ENCODE data around the gene PAK1. TPM values are rescaled to one million over a fixed set of nuclear protein-coding genes. Genes with fewer than 3 reads are reported as not detected.

The PAK1 gene
- total RNA-seq, 4 donors from 2014 or later = 27.8 to 44.3 (median 36.2) TPM

DNA sequence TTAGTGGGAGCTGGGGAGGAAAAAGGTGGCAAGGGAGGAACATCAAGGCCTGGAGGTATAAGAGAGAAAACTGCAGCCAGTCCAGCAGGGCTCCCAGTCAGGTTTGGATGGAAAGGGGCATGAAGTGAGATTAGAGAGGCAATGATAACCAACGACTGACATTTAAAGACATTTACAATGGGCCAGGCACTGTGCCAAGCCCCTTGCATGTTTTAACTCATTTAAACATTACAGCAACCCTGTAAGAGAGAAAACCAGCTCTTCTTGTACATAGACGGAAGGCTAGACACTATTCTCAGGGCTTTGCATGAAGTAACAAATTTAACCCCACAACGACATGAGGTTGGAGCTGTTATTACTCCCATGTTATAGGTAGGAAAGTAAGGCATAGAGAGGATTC is 32.1 kb upstream of the PAK1 start:
- H3K36me3 ChIP-seq = no peaks in the 10 kb centered on the region
- DNase-seq (ENCODE audit: extremely low spot score) = no peak
- WGBS = 72% methylated on average over 3 of the region's 3 CpGs
- TF ChIP-seq EP300 (IDR thresholded peaks at IDR 0.05) (no peak), POLR2AphosphoS5 (IDR thresholded peaks at IDR 0.05) (no peak), POLR2A (IDR thresholded peaks at IDR 0.05; ENCODE audit: low read depth) (no peak)
- TF ChIP-seq, protein P1, sequence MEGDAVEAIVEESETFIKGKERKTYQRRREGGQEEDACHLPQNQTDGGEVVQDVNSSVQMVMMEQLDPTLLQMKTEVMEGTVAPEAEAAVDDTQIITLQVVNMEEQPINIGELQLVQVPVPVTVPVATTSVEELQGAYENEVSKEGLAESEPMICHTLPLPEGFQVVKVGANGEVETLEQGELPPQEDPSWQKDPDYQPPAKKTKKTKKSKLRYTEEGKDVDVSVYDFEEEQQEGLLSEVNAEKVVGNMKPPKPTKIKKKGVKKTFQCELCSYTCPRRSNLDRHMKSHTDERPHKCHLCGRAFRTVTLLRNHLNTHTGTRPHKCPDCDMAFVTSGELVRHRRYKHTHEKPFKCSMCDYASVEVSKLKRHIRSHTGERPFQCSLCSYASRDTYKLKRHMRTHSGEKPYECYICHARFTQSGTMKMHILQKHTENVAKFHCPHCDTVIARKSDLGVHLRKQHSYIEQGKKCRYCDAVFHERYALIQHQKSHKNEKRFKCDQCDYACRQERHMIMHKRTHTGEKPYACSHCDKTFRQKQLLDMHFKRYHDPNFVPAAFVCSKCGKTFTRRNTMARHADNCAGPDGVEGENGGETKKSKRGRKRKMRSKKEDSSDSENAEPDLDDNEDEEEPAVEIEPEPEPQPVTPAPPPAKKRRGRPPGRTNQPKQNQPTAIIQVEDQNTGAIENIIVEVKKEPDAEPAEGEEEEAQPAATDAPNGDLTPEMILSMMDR (IDR thresholded peaks at IDR 0.05) = no peak
- no peak overlapping the region for H3K4me3 ChIP-seq
- H3K9me3 ChIP-seq = no peaks in the 10 kb centered on the region
- intact Hi-C loops (cut with DNase I) = no loop called here
- H3K27ac ChIP-seq (replicated peaks in 1 of 4) = no peak overlapping the region
- H3K27me3 ChIP-seq = no peaks in the 10 kb centered on the region
- H3K4me1 ChIP-seq = no peaks in the 10 kb centered on the region

DNA sequence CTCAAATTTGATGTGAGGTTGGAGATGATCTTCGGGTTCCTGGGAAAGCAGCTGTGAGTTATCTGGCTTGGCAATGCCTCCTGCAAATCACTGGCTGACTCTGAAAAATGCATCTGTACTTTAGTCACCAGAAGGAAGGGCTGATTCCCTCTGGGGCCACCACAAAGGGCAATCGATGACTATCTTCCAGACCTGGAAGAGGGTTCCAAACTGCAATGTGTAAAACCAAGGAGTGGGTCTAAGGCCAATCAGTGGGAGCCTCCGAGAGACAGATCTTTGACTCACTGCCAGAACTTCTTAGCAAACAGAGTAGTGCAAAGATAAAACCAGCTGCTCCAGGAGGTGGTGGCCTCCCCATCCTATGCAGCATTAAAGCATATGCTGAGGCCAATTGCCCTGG is 29.1 kb upstream of the PAK1 start:
- DNase-seq (ENCODE audit: extremely low spot score) = no peak
- TF ChIP-seq POLR2AphosphoS5 (IDR thresholded peaks at IDR 0.05) = no peak
- TF ChIP-seq EP300 (IDR thresholded peaks at IDR 0.05) = no peak
- TF ChIP-seq, protein P1 (IDR thresholded peaks at IDR 0.05) = no peak
- no peak for TF ChIP-seq POLR2A (IDR thresholded peaks at IDR 0.05; ENCODE audit: low read depth)
- Histone ChIP-seq H3K4me3 (no peak overlapping the region), H3K4me1 (no peaks in the 10 kb centered on the region), H3K27ac (replicated peaks in 1 of 4) (no peak overlapping the region), H3K9me3 (no peaks in the 10 kb centered on the region), H3K36me3 (no peaks in the 10 kb centered on the region), H3K27me3 (no peaks in the 10 kb centered on the region)
- 36% methylated on average over 3 of the region's 3 CpGs for WGBS
- intact Hi-C loops (cut with DNase I) = no loop called here

DNA sequence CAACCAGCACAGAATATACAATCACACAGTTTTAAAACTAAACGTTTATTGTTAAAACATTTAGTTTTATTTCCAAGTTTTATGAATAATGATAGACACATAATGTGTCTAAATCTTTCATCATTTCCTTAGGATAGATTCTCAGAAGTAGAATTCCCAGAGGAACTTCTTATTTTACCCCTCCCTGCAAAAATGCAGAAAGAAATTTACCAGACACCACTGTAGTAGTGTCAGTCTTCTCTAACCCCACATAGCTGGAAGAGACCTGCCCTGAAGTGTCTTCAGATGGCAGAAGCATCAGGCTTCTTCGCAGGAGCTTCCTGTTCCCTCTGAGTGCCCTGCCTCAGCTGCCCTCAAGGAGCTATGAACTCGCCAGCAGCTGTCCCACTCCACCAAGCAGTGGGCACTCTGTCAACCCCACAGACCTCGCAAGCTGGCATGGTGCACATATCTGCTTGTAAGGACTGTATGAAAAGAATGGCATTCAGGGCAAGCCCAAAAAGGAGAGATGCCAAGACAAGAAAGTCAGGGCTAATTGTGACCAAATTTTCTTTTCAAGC is 28.5 kb upstream of the PAK1 start:
- no peaks in the 10 kb centered on the region for H3K27me3 ChIP-seq
- no peak for DNase-seq (ENCODE audit: extremely low spot score)
- H3K4me1 ChIP-seq = no peaks in the 10 kb centered on the region
- 49% methylated on average over 4 of the region's 4 CpGs for WGBS
- no peak overlapping the region for H3K4me3 ChIP-seq
- intact Hi-C loops (cut with DNase I) = no loop called here
- no peaks in the 10 kb centered on the region for H3K36me3 ChIP-seq
- no peak overlapping the region for H3K27ac ChIP-seq (replicated peaks in 1 of 4)
- TF ChIP-seq POLR2A (IDR thresholded peaks at IDR 0.05; ENCODE audit: low read depth) (no peak), POLR2AphosphoS5 (IDR thresholded peaks at IDR 0.05) (no peak), EP300 (IDR thresholded peaks at IDR 0.05) (no peak)
- TF ChIP-seq, protein P1 (IDR thresholded peaks at IDR 0.05) = no peak
- no peaks in the 10 kb centered on the region for H3K9me3 ChIP-seq

DNA sequence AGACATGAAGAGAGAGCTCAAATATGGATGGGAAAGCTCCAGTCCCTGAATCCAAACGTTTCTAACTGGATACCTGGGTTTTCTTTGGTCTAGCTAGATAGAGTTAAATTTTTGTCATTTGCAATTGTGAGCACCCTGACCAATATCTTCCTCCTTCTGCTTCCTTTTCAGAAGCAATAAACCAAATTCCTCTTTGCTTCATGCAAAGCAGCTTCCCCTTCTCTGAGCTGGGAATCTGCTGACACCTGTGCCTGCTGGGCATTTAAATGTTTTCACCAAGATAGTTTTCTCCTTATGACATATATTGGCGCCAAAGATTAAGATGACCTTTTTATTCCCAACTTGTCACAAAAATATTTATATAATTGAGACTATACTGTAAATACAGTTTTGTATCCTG is 27.9 kb upstream of the PAK1 start:
- H3K27me3 ChIP-seq = no peaks in the 10 kb centered on the region
- no peaks in the 10 kb centered on the region for H3K9me3 ChIP-seq
- intact Hi-C loops (cut with DNase I) = no loop called here
- TF ChIP-seq POLR2A (IDR thresholded peaks at IDR 0.05; ENCODE audit: low read depth) = no peak
- no peak for TF ChIP-seq EP300 (IDR thresholded peaks at IDR 0.05)
- TF ChIP-seq POLR2AphosphoS5 (IDR thresholded peaks at IDR 0.05) = no peak
- TF ChIP-seq, protein P1 (IDR thresholded peaks at IDR 0.05) = no peak
- H3K4me1 ChIP-seq = no peaks in the 10 kb centered on the region
- H3K36me3 ChIP-seq = no peaks in the 10 kb centered on the region
- no peak for DNase-seq (ENCODE audit: extremely low spot score)
- no peak overlapping the region for H3K4me3 ChIP-seq
- no peak overlapping the region for H3K27ac ChIP-seq (replicated peaks in 1 of 4)
- 41% methylated on average over 2 of the region's 2 CpGs for WGBS

DNA sequence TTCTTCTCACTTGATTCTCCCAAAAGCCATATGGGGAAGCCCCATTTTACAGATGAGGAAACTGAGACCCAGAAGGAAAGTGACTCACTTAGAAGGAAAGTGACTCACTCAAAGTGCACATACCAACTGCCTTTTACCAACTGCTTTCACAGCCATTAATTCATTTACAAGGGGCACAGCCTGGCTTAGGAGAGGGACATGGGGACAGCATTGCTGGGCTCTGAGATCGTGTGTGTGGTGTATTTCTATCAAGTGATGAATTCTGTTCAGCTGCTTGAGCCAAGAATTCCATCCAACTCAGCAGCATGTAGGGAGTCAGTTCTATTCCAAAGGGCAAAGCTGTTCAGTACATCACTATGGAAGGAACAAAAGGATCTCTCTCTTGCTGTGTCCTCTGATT is 23.5 kb upstream of the PAK1 start:
- TF ChIP-seq, protein P1 (IDR thresholded peaks at IDR 0.05) = no peak
- TF ChIP-seq POLR2A (IDR thresholded peaks at IDR 0.05; ENCODE audit: low read depth) = no peak
- TF ChIP-seq EP300 (IDR thresholded peaks at IDR 0.05) = no peak
- TF ChIP-seq POLR2AphosphoS5 (IDR thresholded peaks at IDR 0.05) = no peak
- WGBS = 17% methylated on average over 1 of the region's 1 CpG
- H3K4me1 ChIP-seq = no peaks in the 10 kb centered on the region

More for the DNA sequence above, 23.5 kb upstream of the PAK1 start:
- no peak for DNase-seq (ENCODE audit: extremely low spot score)
- H3K27me3 ChIP-seq = no peaks in the 10 kb centered on the region
- H3K9me3 ChIP-seq = no peaks in the 10 kb centered on the region
- no peak overlapping the region for H3K27ac ChIP-seq (replicated peaks in 1 of 4)
- intact Hi-C loops (cut with DNase I) = no loop called here
- no peak overlapping the region for H3K4me3 ChIP-seq
- no peaks in the 10 kb centered on the region for H3K36me3 ChIP-seq

All from esophagus muscularis mucosa (tissue), 4 donors.